Fibroblast of the aortic adventitia (primary cell): Measurements from ENCODE around the gene RAB33B. TPM values are rescaled to one million over a fixed set of nuclear protein-coding genes. Genes with fewer than 3 reads are reported as not detected.
A peak's percentile ranks its signal among the peaks of the same experiment; 100 is the strongest.

Source experiments
- DNase-seq: peaks from one replicate; pipeline ENCODE4 v3.0.0-alpha.2; 2010; ENCODE audit warnings: low read depth
- H3K4me3 ChIP-seq: 2 replicates; pipeline ENCODE4 v1.5.1; 2011; ENCODE audit warnings: low read depth, mild to moderate bottlenecking, control low read depth, low read length, moderate library complexity
- CTCF ChIP-seq: IDR thresholded peaks from 2 replicates; pipeline ENCODE4 v1.5.1; 2011; ENCODE audit warnings: mild to moderate bottlenecking, low read length, control low read depth, inconsistent platforms; ENCODE audit not compliant: insufficient read depth
- total RNA-seq: library from RNA; depleted of rRNA; stranded (reverse); fragments of >200 nt; gene quantifications from 2 replicates; pipeline ENCODE4 v1.2.3, GENCODE V29; 2012; ENCODE audit warnings: low replicate concordance

The RAB33B gene
- total RNA-seq, 1 donor, result 16.1 TPM

- peak overlapping the region; percentile 100 for H3K4me3 ChIP-seq
- TF ChIP-seq CTCF, result no peak
- DNase-seq, result peak; percentile 97
These were observed 380 bp upstream of the RAB33B start for GRCh38 chr4:139453371-139454110.

GRCh38 chr4:139455126-139455538 lies 1.2 kb downstream of the RAB33B start:
- H3K4me3 ChIP-seq, result peak overlapping the region; percentile 100
- no peak for DNase-seq
- TF ChIP-seq CTCF, result no peak

GRCh38 chr4:139457318-139457717 lies 3.4 kb downstream of the RAB33B start:
- no peak for TF ChIP-seq CTCF
- peak; percentile 35 for DNase-seq
- H3K4me3 ChIP-seq, result no peak overlapping the region

GRCh38 chr4:139458543-139458942 lies 4.6 kb downstream of the RAB33B start:
- TF ChIP-seq CTCF, result no peak
- no peak overlapping the region for H3K4me3 ChIP-seq
- no peak for DNase-seq

GRCh38 chr4:139458999-139459398 lies 5.1 kb downstream of the RAB33B start:
- no peak for TF ChIP-seq CTCF
- DNase-seq, result peak; percentile 24
- H3K4me3 ChIP-seq, result no peak overlapping the region

GRCh38 chr4:139460565-139460964 lies 6.6 kb downstream of the RAB33B start:
- DNase-seq, result no peak
- H3K4me3 ChIP-seq, result no peak overlapping the region
- no peak for TF ChIP-seq CTCF
